ENCODE results near the gene GCFC2. TPM values are rescaled to one million over a fixed set of nuclear protein-coding genes. Genes with fewer than 3 reads are reported as not detected.

The GCFC2 gene
- total RNA-seq, 2 experiments from 2014 or later: 33.8 to 38.4 TPM

DNA sequence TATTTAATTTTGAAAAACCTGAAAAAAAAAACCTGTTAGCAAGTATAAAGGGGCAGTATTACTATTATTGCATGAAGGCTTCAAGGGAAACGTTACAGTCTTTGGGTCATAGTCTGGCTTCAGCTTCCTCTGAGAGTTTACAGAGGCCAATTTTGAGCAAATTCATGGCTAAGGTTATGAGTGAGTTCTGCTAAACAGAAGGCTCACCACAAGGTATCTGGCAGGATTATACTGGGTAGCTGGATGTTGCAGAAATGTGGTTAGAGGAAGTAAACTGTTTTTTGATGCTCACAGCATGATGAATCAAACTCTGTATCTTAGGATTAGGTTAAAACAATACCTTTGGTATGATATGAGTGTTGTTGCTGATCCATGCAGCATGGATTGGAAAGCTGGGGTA lies 54.9 kb downstream of the GCFC2 start:
- H3K27me3 Mint-ChIP-seq: no peaks in the 10 kb centered on the region
- no peak overlapping the region for H3K27ac Mint-ChIP-seq
- peaks cover 26% of the 10 kb centered on the region for H3K4me1 Mint-ChIP-seq
- DNase-seq: no peak
- no peak overlapping the region for H3K4me3 Mint-ChIP-seq
- peaks cover 79% of the 10 kb centered on the region for H3K36me3 Mint-ChIP-seq
- H3K9me3 Mint-ChIP-seq: peaks cover 20% of the 10 kb centered on the region

DNA sequence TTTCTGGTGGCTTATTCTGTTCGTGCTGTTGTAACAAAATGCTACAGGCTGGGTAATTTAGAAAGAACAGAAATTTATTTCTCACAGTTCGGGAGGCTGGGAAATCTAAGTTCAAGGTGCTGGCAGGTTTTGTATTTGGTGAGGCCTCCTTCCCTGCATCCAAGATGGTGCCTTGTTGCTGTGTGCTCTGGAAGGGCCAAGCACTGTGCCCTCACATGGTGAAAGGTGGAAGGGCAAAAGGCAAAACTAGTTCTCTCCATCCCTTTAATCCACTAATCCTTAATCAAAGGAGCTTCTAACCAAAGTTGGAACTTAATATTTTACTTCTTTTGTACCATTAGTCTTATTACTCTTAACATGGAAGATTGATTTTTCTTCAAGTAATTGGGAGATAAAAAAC lies 56.7 kb downstream of the GCFC2 start:
- H3K36me3 Mint-ChIP-seq: peaks cover 70% of the 10 kb centered on the region
- DNase-seq: no peak
- no peak overlapping the region for H3K4me3 Mint-ChIP-seq
- H3K4me1 Mint-ChIP-seq: peaks cover 18% of the 10 kb centered on the region
- H3K27me3 Mint-ChIP-seq: no peaks in the 10 kb centered on the region
- H3K27ac Mint-ChIP-seq: no peak overlapping the region
- H3K9me3 Mint-ChIP-seq: peaks cover 9% of the 10 kb centered on the region

DNA sequence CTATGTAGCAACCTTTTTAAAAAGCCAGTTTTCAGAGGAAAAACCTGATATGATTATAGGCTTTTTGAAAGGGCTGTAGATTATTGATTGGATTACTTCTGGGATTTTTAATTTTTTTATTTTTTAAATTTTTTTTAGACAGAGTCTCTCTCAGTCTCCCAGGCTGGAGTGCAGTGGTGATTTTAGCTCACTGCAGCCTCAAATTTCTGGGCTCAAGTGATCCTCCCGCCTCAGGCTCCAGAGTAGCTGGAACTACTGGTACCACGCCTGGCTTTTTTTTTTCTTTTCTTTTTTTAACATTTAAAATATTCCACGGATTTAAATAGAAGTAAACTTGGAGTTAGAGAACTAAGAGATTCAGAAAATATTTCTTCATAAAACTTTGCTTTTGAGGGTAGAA lies 62.9 kb downstream of the GCFC2 start:
- H3K4me3 Mint-ChIP-seq: peak overlapping the region; percentile 91
- peaks cover 35% of the 10 kb centered on the region for H3K36me3 Mint-ChIP-seq
- H3K27ac Mint-ChIP-seq: peak overlapping the region; percentile 94
- H3K27me3 Mint-ChIP-seq: no peaks in the 10 kb centered on the region
- peaks cover 16% of the 10 kb centered on the region for H3K4me1 Mint-ChIP-seq
- H3K9me3 Mint-ChIP-seq: peaks cover 3% of the 10 kb centered on the region
- no peak for DNase-seq

DNA sequence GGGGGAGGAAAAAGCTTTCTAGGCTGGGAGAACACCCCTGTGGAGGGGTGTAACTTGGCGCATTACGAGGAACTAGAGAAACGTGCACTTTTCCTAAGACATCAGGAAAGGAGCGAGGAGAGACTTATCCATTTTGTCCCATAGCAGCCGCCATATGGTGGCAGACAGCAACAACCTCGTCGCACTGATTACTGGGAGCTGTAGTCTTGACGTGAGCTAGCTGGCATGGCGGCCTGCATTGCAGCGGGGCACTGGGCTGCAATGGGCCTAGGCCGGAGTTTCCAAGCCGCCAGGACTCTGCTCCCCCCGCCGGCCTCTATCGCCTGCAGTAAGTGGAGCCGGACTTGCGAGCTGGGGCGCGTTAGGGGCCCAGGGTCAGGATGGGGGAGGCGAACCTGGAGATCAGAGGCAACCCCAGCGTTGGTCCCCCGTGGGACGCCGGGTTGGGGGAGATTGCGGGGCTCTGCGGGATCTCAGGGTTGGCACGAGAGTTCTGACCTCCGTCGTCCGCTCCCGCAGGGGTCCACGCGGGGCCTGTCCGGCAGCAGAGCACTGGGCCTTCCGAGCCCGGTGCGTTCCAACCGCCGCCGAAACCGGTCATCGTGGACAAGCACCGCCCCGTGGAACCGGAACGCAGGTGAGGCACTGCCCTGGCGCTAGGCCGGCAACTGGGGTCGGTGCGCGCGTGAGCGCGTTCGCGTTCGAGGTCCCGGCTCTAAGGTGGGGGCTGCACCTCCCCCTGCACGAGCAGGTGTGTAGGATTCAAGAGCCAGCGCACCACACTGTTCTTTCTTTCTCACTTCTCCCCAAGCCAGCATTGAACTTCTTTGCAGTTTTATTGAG lies 63.9 kb downstream of the GCFC2 start, which contains the start of gene MRPL19:
TSS of gene MRPL19 (plus strand) at position 201 of the 843 bp plus-strand sequence. CDS start at position 226, 25 bp downstream.
- H3K9me3 Mint-ChIP-seq: peaks cover 3% of the 10 kb centered on the region
- H3K4me1 Mint-ChIP-seq: peaks cover 12% of the 10 kb centered on the region
- H3K36me3 Mint-ChIP-seq: peaks cover 30% of the 10 kb centered on the region
- peak; percentile 77 for DNase-seq
- no peaks in the 10 kb centered on the region for H3K27me3 Mint-ChIP-seq
- peak within 1 kb of the TSS; percentile 94 for H3K27ac Mint-ChIP-seq
- H3K4me3 Mint-ChIP-seq: peak within 1 kb of the TSS; percentile 91

DNA sequence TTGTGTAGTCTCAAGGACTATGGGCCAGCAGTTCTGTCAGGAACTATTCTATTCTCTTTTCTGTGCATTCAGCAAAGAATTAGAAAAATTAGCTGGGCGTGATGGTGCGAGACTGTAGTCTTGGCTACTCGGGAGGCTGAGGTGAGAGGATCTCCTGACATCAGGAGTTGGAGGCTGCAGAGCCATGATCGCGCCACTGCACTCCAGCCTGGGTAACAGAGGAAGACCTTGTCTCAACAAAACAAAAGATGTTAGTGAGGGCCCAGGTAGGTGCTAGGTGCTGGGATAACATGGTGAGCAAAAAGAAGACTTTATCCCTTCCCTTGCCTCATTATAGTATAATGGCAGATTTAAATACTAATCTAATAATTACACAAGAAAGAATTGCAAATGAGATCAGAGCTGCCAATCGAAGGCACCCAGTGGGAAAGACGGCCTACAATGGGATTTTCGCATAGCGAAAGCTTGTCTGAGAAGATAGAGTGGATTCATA lies 64.6 kb downstream of the GCFC2 start:
- Mint-ChIP-seq H3K4me1 (peaks cover 9% of the 10 kb centered on the region), H3K27me3 (no peaks in the 10 kb centered on the region), H3K9me3 (peaks cover 3% of the 10 kb centered on the region), H3K36me3 (peaks cover 27% of the 10 kb centered on the region), H3K27ac (peak overlapping the region; percentile 94), H3K4me3 (peak overlapping the region; percentile 91)
- DNase-seq: no peak

DNA sequence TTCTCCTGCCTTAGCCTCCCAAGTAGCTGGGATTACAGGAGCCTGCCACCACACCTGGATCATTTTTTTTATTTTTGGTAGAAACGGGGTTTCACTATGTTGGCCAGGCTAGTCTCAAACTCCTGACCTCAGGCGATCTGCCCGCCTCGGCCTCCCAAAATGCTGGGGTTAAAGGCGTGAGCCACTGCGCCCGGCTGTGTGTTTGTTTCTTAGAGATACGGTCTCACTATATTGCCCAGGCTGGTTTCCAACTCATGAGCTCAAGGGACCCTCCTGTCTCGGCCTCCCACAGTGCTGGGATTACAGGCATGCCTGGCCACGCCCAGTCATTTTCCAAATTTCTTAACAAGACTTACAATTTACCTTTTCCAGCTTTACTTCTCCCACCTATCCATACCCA lies 65.1 kb downstream of the GCFC2 start:
- peaks cover 13% of the 10 kb centered on the region for H3K4me1 Mint-ChIP-seq
- H3K4me3 Mint-ChIP-seq: peak overlapping the region; percentile 91
- no peaks in the 10 kb centered on the region for H3K27me3 Mint-ChIP-seq
- peaks cover 3% of the 10 kb centered on the region for H3K9me3 Mint-ChIP-seq
- no peak overlapping the region for H3K27ac Mint-ChIP-seq
- peaks cover 27% of the 10 kb centered on the region for H3K36me3 Mint-ChIP-seq
- no peak for DNase-seq

DNA sequence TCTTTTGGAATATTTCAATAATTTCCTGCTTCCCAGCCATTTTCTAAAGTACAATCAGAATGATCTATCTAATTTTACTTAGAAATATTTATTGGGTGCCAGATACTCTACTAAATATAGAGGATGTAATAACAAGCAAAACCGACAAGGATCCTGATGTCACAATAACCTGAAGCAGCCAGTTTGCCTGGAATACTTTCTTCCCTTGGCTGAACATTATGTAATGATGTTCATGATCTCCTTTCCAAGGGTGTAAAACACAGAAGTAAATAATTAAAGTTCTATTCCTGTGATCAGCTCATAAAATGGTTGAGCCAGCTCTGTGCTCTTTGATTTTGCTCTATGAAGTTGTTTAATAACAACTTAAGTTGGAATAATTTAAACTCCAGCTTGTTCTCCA lies 66.7 kb downstream of the GCFC2 start:
- Mint-ChIP-seq H3K4me3 (no peak overlapping the region), H3K27me3 (no peaks in the 10 kb centered on the region), H3K4me1 (peaks cover 14% of the 10 kb centered on the region), H3K9me3 (peaks cover 3% of the 10 kb centered on the region), H3K27ac (no peak overlapping the region), H3K36me3 (peaks cover 18% of the 10 kb centered on the region)
- no peak for DNase-seq

DNA sequence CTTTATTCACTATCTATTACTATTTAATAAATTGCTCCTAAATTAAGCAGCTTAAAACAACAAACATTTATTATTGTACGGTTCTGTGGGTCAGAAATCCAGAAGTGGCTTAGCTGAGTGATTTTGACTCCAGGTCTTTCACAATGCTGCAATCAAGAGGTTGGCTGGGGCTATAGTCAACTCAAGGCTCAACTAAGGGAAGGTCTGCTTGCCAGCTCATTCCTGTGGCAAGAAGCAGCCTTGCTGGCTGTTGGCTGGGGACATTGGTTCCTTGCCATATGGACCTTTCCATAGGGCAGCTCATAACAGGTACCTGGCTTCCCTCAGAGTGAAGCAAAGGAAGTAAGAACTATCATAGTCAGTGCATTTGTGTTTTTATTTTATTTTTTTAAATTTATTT lies 69.1 kb downstream of the GCFC2 start:
- Mint-ChIP-seq H3K36me3 (peaks cover 1% of the 10 kb centered on the region), H3K9me3 (peaks cover 3% of the 10 kb centered on the region), H3K27ac (no peak overlapping the region), H3K4me1 (peaks cover 6% of the 10 kb centered on the region), H3K4me3 (no peak overlapping the region), H3K27me3 (peaks cover 15% of the 10 kb centered on the region)
- DNase-seq: no peak

DNA sequence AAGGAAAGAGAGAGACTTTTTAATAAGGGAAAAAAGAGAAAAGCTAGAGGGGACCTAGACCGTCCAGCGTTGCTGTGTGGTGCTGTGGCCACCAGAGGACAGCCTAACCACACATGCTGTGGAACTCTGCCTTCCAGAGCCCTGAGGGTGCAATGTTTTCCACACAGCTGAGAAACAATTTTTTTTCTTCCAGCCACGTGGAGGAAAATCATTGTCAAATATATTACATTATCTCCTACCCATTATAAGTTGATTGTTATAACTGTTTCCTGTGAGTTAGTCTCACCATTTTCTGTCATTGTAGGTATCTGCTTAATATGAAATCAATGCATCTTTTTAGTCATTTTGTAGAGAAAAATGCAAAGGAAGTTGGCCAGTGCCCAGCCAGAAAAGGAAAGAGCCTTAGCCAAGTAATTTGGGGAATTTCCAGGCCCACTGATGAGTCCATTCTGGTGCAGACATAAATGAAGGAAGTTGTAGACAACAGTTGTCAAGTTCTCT lies 70.0 kb downstream of the GCFC2 start:
- no peaks in the 10 kb centered on the region for H3K36me3 Mint-ChIP-seq
- DNase-seq: peak; percentile 53
- no peak overlapping the region for H3K4me3 Mint-ChIP-seq
- peaks cover 3% of the 10 kb centered on the region for H3K9me3 Mint-ChIP-seq
- no peak overlapping the region for H3K27ac Mint-ChIP-seq
- H3K27me3 Mint-ChIP-seq: peaks cover 22% of the 10 kb centered on the region
- peaks cover 6% of the 10 kb centered on the region for H3K4me1 Mint-ChIP-seq

DNA sequence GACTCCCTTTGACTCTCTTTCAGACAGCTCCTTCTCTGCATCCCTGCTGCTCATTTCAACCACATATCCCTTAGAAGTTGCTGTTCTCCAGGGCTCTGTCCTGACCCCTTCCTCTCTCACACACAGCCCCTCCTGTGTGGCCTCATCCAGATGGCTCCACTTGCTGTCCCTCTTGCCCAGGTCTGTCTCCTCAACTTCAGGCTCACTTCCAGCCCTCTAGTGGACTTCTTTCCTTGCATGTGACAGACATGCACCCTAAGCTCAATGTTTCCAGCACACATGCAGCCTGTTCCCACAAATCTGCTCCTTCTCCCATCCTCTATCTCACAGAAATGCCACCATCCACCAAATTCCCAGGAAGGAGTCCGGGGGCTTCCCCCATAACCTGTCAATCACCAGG lies 73.1 kb downstream of the GCFC2 start:
- H3K4me3 Mint-ChIP-seq: no peak overlapping the region
- no peak for DNase-seq
- H3K36me3 Mint-ChIP-seq: no peaks in the 10 kb centered on the region
- no peak overlapping the region for H3K27ac Mint-ChIP-seq
- H3K4me1 Mint-ChIP-seq: peaks cover 6% of the 10 kb centered on the region
- no peaks in the 10 kb centered on the region for H3K9me3 Mint-ChIP-seq
- peaks cover 22% of the 10 kb centered on the region for H3K27me3 Mint-ChIP-seq

DNA sequence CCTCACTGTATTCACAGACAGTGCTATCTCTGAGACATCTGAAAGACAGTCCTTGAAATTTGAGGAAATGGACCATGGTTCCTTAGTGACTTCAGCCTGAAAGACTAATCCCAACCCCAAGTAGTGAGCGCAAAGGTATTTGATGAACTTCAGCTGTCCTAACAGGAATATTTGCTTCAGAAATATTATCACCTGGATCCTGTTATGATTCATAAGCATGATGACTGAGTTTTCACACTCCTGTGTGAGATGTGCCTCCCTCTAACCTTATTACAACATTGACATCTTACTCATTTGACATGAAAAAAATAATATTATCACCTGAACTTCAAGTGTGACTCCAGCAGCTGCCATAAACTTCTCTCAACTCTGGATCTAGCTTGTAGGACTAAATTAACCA lies 75.8 kb downstream of the GCFC2 start:
- no peak overlapping the region for H3K27ac Mint-ChIP-seq
- no peaks in the 10 kb centered on the region for H3K4me1 Mint-ChIP-seq
- no peaks in the 10 kb centered on the region for H3K36me3 Mint-ChIP-seq
- H3K9me3 Mint-ChIP-seq: no peaks in the 10 kb centered on the region
- H3K27me3 Mint-ChIP-seq: peaks cover 26% of the 10 kb centered on the region
- H3K4me3 Mint-ChIP-seq: no peak overlapping the region
- DNase-seq: no peak

DNA sequence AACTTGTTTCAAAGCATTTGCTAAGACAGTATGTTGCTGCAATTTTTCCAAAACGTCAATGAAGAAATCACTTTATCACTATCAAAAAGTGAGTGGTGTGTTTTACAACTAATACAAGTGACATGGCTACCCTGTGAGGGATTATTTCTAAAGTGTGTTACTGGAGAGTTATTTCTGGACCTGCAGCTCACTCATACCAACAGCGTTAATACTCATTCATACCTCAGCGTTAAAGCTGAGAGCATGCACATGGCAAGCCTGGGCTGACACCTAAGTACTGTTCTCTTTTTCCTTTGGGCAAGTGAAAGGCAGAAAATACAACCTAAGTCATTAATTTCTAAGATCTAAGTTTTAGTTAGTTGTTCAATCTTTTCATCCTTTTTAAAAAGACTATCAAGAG lies 77.1 kb downstream of the GCFC2 start:
- DNase-seq: no peak
- Mint-ChIP-seq H3K27me3 (peaks cover 32% of the 10 kb centered on the region), H3K36me3 (no peaks in the 10 kb centered on the region), H3K27ac (no peak overlapping the region), H3K4me3 (no peak overlapping the region), H3K9me3 (no peaks in the 10 kb centered on the region), H3K4me1 (no peaks in the 10 kb centered on the region)

DNA sequence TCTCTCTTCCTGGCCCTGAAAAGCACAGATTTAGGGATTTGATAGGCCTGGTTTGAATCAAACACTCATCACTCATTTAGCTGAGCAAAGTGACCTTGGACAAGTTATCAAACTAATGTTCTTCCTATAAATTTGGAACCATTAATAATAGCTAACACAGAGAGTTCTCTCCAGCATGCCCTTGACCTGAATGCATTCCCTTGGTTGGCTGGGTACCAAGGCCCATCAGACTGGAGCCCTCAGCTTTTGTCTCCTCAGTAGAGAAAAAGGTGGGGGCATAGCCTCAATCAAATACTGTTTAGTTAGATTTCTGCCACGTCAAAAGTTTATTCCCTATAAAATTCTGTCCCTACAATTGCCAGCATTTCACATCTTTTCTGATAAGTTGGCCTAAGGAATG lies 77.9 kb downstream of the GCFC2 start:
- Mint-ChIP-seq H3K27me3 (peaks cover 29% of the 10 kb centered on the region), H3K27ac (no peak overlapping the region)

DNA sequence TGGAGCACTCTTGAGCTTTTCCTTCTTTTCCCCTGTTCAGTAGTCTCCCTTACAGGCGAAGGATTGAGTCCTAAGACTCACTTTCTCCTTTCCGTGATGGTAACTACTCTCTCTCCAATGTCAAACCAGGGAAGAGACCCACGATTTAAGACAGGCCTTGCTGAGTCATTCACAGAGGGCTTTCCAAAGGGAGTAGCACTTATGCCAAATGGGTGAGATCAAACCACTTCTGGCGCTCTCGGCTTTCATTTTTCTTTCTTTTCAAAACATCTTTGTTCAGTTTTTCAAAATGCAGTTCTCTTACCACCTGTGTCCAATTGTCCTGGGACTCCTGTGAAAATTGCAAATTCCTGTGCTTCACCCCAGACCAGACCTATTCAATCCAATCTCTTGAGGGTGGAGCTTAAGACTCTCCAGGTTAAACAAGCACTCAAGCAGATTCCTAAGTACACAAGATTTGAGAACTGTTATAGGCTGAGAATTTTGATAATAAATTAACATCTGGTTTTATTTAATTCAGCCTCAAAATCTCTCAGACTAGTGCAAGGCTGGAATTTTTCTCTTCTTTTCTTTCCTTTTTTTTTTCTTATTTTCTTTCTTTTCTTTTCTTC lies 78.5 kb downstream of the GCFC2 start:
- no peaks in the 10 kb centered on the region for H3K36me3 Mint-ChIP-seq
- no peak overlapping the region for H3K4me3 Mint-ChIP-seq
- H3K9me3 Mint-ChIP-seq: no peaks in the 10 kb centered on the region
- DNase-seq: no peak
- peaks cover 23% of the 10 kb centered on the region for H3K27me3 Mint-ChIP-seq
- H3K4me1 Mint-ChIP-seq: no peaks in the 10 kb centered on the region
- no peak overlapping the region for H3K27ac Mint-ChIP-seq

More for the DNA sequence above, 77.9 kb downstream of the GCFC2 start:
- DNase-seq: no peak
- Mint-ChIP-seq H3K9me3 (no peaks in the 10 kb centered on the region), H3K4me1 (no peaks in the 10 kb centered on the region), H3K4me3 (no peak overlapping the region), H3K36me3 (no peaks in the 10 kb centered on the region)

DNA sequence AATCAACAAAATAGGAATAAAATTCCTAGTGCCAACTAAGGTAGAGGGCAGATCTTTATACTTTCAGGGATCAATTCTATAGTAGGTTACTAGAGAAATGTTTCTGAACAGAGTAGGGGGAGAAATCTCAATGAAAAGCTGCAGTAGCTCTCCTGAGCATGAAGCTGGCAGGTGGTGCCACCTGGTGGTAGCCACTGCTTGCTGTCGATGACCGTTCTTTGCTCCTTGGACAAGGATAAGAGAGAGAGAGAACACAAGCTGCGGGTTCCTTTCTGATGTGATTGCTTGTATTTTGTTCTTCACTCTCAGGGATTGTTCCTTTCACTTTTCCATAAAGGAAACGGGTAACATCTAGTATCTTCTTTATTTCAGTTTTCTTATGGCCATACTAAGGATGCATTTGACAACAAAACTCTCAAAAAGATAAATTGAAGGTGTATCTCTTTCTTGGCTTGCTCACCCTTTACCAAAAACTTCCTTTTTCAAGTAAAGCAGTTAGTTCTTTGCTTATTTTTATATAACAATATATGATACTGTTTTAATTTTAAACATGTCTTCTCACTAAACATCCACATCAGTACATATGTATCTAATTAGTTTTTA lies 82.7 kb downstream of the GCFC2 start:
- DNase-seq: peak; percentile 58
- no peaks in the 10 kb centered on the region for H3K4me1 Mint-ChIP-seq
- H3K27me3 Mint-ChIP-seq: peaks cover 27% of the 10 kb centered on the region

More for the DNA sequence above, 82.7 kb downstream of the GCFC2 start:
- Mint-ChIP-seq H3K4me3 (no peak overlapping the region), H3K36me3 (no peaks in the 10 kb centered on the region), H3K9me3 (no peaks in the 10 kb centered on the region), H3K27ac (no peak overlapping the region)

Measured in activated naive CD8-positive, alpha-beta T cell treated with anti-CD3 and anti-CD28 coated beads for 36 hours (primary cell).